ENCODE data around the gene REXO4. TPM values are rescaled to one million over a fixed set of nuclear protein-coding genes. Genes with fewer than 3 reads are reported as not detected.
A peak's percentile ranks its signal among the peaks of the same experiment; 100 is the strongest.

Gene REXO4
- total and polyA plus RNA-seq, 2 of the 13 experiments (the other 11 are each of a cell fraction or from before 2014, with no cell fraction given) = 18.5 to 30.4 TPM

DNA sequence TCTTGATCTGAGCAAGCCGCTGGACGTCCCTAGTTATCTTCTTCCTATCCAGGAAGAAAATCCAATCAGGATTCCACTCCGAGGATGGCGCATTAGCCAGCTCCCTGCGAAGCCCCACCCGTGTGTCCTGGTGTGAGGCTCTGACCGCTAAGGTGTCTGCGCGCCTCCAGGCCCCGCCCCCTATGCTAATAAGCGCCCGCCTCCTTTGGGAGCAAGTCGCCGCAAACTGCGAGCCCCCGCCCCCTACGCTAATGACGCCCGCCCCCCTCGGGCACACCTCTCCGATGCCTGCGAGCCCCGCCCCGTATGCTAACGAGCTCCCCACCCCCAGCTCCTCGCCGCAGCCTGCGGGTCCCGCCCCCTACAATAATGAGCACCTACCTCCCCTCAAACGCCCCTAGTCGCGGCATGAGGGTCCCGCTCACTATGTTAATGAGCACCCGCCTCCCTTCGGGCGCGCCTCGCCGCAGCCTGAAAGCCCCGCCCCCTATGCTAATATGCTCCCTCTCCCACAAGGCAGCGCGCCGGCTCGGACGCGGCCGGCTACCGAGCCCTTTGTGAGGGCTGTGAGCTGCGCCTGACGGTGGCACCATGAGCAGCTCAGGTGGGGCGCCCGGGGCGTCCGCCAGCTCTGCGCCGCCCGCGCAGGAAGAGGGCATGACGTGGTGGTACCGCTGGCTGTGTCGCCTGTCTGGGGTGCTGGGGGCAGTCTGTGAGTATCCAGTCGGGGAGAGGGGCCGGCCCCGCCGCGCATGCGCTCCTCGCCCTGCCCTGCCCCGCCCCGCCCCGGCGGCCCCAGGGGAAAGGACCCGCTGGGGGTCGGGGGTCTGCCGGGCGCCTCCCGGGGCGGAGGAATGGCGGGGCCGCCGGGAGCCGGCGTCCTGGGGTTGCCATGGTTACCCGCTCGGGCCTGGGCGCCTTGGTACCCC, 41.9 kb upstream of the REXO4 start, which contains the start of gene CACFD1 (continued):
- TF ChIP-seq, protein P1, sequence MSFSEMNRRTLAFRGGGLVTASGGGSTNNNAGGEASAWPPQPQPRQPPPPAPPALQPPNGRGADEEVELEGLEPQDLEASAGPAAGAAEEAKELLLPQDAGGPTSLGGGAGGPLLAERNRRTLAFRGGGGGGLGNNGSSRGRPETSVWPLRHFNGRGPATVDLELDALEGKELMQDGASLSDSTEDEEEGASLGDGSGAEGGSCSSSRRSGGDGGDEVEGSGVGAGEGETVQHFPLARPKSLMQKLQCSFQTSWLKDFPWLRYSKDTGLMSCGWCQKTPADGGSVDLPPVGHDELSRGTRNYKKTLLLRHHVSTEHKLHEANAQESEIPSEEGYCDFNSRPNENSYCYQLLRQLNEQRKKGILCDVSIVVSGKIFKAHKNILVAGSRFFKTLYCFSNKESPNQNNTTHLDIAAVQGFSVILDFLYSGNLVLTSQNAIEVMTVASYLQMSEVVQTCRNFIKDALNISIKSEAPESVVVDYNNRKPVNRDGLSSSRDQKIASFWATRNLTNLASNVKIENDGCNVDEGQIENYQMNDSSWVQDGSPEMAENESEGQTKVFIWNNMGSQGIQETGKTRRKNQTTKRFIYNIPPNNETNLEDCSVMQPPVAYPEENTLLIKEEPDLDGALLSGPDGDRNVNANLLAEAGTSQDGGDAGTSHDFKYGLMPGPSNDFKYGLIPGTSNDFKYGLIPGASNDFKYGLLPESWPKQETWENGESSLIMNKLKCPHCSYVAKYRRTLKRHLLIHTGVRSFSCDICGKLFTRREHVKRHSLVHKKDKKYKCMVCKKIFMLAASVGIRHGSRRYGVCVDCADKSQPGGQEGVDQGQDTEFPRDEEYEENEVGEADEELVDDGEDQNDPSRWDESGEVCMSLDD (CRISPR knock-in tag; IDR thresholded peaks at IDR 0.05; ENCODE audit: borderline replicate concordance) = peak; percentile 57; the same call in 1 of the 2 replicates
- TF ChIP-seq, protein P2, sequence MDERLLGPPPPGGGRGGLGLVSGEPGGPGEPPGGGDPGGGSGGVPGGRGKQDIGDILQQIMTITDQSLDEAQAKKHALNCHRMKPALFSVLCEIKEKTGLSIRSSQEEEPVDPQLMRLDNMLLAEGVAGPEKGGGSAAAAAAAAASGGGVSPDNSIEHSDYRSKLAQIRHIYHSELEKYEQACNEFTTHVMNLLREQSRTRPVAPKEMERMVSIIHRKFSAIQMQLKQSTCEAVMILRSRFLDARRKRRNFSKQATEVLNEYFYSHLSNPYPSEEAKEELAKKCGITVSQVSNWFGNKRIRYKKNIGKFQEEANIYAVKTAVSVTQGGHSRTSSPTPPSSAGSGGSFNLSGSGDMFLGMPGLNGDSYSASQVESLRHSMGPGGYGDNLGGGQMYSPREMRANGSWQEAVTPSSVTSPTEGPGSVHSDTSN (CRISPR knock-in tag; IDR thresholded peaks at IDR 0.05) = no peak
- peak; percentile 50; the same call in 1 of the 2 replicates for TF ChIP-seq ZNF773 (CRISPR knock-in tag; IDR thresholded peaks at IDR 0.05; ENCODE audit: borderline replicate concordance)
- TF ChIP-seq, protein P3, sequence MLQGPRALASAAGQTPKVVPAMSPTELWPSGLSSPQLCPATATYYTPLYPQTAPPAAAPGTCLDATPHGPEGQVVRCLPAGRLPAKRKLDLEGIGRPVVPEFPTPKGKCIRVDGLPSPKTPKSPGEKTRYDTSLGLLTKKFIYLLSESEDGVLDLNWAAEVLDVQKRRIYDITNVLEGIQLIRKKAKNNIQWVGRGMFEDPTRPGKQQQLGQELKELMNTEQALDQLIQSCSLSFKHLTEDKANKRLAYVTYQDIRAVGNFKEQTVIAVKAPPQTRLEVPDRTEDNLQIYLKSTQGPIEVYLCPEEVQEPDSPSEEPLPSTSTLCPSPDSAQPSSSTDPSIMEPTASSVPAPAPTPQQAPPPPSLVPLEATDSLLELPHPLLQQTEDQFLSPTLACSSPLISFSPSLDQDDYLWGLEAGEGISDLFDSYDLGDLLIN (CRISPR knock-in tag; IDR thresholded peaks at IDR 0.05; ENCODE audit: borderline replicate concordance) = 0 out of 2 replicates have a peak, but pooled peaks have one; percentile 73
- peak; percentile 100 for TF ChIP-seq SNAPC4 (CRISPR knock-in tag; IDR thresholded peaks at IDR 0.05)
- peak; percentile 23; the same call in 1 of the 2 replicates for TF ChIP-seq HES4 (CRISPR knock-in tag; IDR thresholded peaks at IDR 0.05; ENCODE audit: borderline replicate concordance)
- TF ChIP-seq RBM39 (IDR thresholded peaks at IDR 0.05; ENCODE audit: low read depth, low read length, poor library complexity, severe bottlenecking) = peak; percentile 36
- TF ChIP-seq MXI1 (IDR thresholded peaks at IDR 0.05; ENCODE audit: borderline replicate concordance, low read depth, low read length) = peak; percentile 43; the same call in 1 of the 3 replicates
- 0 out of 2 replicates have a peak, but pooled peaks have one; percentile 20 for TF ChIP-seq TOPORS (CRISPR knock-in tag; IDR thresholded peaks at IDR 0.05)
- no peak for TF ChIP-seq MTA1 (CRISPR knock-in tag; IDR thresholded peaks at IDR 0.05; ENCODE audit: borderline replicate concordance)
- 0 out of 2 replicates have a peak, but pooled peaks have one; percentile 36 for TF ChIP-seq ZNF605 (CRISPR knock-in tag; IDR thresholded peaks at IDR 0.05)
- peak; percentile 56; the same call in 1 of the 2 replicates for TF ChIP-seq RAD21 (CRISPR knock-in tag; IDR thresholded peaks at IDR 0.05)
- TF ChIP-seq E2F1 (CRISPR knock-in tag; IDR thresholded peaks at IDR 0.05) = peak; percentile 24; the same call in 1 of the 2 replicates
- no peak for TF ChIP-seq ZNF75D (CRISPR knock-in tag; IDR thresholded peaks at IDR 0.05; ENCODE audit: borderline replicate concordance)
